ENCODE measurements around the gene CDC42BPB. TPM values are rescaled to one million over a fixed set of nuclear protein-coding genes. Genes with fewer than 3 reads are reported as not detected.

The CDC42BPB gene
- total RNA-seq, 1 donor from 2014 or later = 96.5 TPM

DNA sequence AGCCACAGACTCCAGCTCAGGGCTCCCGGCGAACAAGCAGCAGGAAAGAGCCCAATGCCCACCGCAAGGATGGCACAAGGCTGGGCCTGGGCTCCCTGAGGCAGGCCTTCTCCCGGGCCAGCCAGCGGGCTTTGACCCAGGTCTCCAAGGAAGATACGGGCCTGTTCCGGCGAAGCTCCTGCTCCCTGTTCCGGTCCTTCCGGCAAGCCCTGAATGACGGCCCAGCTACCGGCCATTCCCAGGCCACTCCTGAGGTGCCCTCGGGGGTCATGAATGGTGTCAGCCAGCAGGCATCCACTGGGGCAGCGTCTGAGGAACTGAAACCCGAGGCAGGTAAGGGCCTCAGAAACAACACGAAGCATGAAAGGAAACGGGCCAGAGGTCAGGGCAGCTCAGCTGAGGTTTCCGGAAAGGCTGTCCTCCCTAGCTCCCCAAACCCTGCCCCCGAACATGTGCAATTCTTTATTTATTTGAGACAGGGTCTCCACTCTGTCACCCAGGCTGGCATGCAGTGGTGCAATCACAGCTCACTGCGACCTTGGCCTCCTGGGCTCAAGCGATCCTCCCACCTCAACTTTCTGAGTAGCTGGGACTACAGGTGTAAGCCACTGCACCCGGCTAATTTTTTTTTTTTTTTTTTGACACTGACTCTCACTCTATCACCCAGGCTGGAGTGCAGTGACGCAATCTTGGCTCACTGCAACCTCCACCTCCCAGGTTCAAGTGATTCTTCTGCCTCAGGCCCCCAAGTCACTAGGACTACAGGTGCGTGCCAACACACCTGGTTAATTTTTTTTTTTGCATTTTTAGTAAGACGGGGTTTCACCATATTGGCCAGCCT is 43.2 kb upstream of the CDC42BPB start:
- no peak for DNase-seq (ENCODE audit: low spot score in 2 of 2)
- no peak overlapping the region for H3K4me3 ChIP-seq
- H3K36me3 ChIP-seq = no peaks in the 10 kb centered on the region
- H3K27ac ChIP-seq = no peak overlapping the region
- H3K9me3 ChIP-seq = no peaks in the 10 kb centered on the region
- no peak for TF ChIP-seq CTCF (IDR thresholded peaks at IDR 0.05)
- intact Hi-C loops (cut with DNase I) = loop anchor here (10.0 kb wide), 1 partner anchor 406 kb away; no protein-coding TSS in a partner anchor
- peaks cover 3 to 13% of the 10 kb centered on the region in 2 donors for H3K4me1 ChIP-seq
- peaks cover 28% of the 10 kb centered on the region for H3K27me3 ChIP-seq

DNA sequence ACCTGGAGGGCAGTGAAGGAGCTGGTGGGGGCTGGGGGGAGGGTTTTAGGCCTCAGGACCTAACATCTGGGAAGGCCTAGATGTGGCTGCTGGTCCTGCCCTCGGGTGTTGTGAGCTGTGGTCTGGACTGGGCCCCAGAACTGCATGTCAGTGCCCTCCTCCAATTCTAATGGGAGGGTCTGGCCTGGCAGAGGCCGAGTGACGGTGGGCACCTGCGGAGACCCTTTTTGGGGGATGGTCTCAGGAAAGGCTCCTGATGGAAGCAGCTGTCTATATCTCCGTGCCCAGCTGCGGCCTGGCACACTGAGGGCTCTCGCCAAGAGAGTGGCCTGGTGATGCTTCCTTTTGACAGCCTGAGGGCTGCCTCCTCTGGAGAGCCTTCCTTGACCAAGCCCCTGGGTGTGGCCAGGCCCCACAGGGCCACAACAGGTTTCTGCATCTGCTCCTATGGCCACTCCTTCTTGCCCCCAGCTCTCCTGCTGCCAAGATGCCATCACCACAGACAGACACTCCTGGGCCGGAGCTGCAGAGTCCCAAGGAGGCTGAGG is 42.5 kb upstream of the CDC42BPB start:
- H3K27me3 ChIP-seq = peaks cover 27% of the 10 kb centered on the region
- no peaks in the 10 kb centered on the region for H3K9me3 ChIP-seq
- H3K36me3 ChIP-seq = no peaks in the 10 kb centered on the region
- DNase-seq (ENCODE audit: low spot score in 2 of 2) = no peak
- H3K4me3 ChIP-seq = no peak overlapping the region
- TF ChIP-seq CTCF (IDR thresholded peaks at IDR 0.05) = no peak
- intact Hi-C loops (cut with DNase I) = loop anchor here (10.0 kb wide), 1 partner anchor 405 kb away; no protein-coding TSS in a partner anchor
- no peak overlapping the region for H3K27ac ChIP-seq
- H3K4me1 ChIP-seq = peaks cover 3 to 12% of the 10 kb centered on the region in 2 donors

DNA sequence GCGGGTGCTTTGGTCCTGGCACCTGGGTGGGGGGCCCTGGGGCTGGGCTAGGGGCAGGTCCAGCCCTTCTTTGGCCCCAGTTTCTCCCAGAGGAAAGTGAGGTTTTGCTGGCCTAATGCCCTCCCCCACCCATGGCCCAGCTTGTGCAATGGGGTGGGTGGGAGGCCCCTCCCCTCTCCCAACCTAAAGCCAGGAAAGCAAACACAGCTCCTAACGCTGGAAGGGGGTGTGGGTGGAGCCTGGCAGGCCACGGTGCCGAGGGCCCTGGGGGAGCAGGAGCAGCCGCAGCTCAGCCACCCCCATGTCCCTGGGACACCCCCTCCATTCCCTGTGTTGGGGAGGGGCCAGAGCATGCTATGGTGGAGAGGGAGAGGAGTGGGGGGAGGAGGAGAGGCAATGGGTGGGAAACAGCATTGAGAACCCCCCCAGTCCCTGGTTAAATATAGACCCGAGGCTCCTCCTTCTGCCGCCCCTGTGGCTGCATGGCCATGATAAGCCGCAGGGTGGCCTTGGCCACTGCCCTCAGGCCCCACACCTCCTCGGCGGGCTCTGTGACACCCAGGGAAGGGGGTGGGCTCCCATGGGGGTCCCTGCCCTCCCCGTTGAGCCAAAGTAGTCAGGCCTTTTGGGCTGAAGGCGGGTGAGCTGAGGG is 41.9 kb upstream of the CDC42BPB start:
- Histone ChIP-seq H3K27me3 (peaks cover 21% of the 10 kb centered on the region), H3K4me1 (peaks cover 3 to 7% of the 10 kb centered on the region in 2 donors), H3K9me3 (no peaks in the 10 kb centered on the region), H3K27ac (no peak overlapping the region), H3K36me3 (no peaks in the 10 kb centered on the region), H3K4me3 (no peak overlapping the region)
- no peak for DNase-seq (ENCODE audit: low spot score in 2 of 2)
- intact Hi-C loops (cut with DNase I) = no loop called here
- no peak for TF ChIP-seq CTCF (IDR thresholded peaks at IDR 0.05)

DNA sequence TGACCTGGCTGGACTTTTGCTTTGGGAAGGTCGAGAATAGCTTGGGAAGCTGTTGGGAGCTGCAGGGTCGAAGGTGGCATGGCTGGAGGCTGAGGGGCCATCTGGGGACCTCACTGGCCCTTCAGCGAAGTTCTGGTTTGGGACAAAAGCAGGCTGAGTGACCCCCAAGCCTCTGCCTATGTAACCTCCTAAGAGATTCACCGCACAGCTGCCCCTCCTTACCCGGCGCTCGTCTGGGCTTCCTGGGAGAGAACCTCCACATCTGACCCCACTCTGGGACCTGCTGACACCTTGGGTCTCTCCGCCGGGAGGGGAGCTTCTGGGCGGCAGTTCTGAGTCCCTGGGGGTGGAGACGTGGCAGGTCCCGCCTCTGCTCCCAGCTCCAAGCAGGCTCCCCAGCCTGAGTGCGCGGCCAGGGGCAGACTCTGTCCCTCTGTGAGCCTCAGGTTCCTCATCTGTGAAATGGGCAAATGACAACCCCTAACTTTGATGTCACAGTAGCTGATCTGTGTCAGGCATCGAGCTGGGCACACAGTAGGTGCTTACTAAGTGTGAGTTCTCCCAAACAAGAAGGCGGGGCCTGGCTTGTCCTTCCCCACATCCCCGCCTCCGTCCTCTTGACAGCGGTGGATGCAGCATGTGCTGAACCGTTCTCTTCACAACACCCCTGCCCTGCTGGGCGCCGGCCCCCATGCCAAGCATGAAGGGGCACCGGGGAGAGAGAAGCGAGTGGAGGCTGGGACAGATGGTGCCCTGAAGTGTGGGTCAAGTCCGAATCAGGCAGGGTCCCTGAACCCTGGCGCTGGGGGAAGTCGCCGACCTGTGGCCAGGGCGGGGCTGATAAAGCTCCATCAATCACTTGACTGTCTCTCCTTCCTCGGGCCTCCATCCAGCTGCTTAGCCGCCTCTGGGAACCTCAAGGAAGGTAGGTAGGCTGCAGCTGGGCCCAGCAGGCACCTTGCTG is 40.9 kb upstream of the CDC42BPB start:
- no peak for TF ChIP-seq CTCF (IDR thresholded peaks at IDR 0.05)
- H3K27me3 ChIP-seq = peaks cover 12% of the 10 kb centered on the region
- intact Hi-C loops (cut with DNase I) = no loop called here
- peaks cover 0 to 4% of the 10 kb centered on the region in 2 donors for H3K4me1 ChIP-seq
- DNase-seq (ENCODE audit: low spot score in 2 of 2) = no peak
- H3K27ac ChIP-seq = no peak overlapping the region
- H3K36me3 ChIP-seq = no peaks in the 10 kb centered on the region
- H3K4me3 ChIP-seq = no peak overlapping the region
- no peaks in the 10 kb centered on the region for H3K9me3 ChIP-seq

Measured in ascending aorta (tissue), 2 donors.